Stimulated activated CD4-positive, alpha-beta T cell treated with anti-CD3 and anti-CD28 coated beads, Interleukin-2, amount 100 ng/mL, for 24 hours (primary cell): Measurements from ENCODE around the gene CFDP1.

Experiments
- DNase-seq, 2 donors: peaks; one replicate each; pipeline ENCODE4 v3.0.0-alpha.2; 2020

CFDP1 gene

DNA sequence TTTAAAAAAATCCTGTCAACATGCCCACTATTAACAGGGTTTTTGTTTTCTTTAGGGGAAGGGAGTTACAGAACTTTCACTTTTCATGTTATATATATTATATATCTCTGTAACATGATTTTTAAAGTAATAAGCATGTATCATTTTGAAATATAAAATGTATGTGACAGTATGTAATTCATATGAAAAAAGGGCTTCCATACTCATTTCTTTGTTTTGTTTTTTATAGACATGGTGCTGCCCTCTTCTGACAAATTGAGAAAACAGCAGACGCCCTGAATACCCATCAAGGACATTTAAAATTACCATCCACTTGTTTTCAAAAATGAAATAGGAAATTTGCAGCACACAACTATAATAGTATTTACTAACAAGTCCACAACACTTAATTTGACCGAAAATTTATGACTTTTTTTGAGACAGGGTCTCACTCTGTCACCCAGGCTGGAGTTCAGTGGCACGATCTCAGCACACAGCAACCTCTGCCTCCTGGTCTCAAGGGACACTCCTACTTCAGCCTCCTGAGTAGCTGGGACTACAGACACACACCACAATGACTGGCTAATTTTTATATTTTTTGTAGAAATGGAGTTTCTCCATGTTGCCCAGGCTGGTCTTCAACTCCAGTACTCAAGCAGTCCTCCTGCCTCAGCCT is 30.4 kb downstream of the CFDP1 start:
- no peak for DNase-seq

DNA sequence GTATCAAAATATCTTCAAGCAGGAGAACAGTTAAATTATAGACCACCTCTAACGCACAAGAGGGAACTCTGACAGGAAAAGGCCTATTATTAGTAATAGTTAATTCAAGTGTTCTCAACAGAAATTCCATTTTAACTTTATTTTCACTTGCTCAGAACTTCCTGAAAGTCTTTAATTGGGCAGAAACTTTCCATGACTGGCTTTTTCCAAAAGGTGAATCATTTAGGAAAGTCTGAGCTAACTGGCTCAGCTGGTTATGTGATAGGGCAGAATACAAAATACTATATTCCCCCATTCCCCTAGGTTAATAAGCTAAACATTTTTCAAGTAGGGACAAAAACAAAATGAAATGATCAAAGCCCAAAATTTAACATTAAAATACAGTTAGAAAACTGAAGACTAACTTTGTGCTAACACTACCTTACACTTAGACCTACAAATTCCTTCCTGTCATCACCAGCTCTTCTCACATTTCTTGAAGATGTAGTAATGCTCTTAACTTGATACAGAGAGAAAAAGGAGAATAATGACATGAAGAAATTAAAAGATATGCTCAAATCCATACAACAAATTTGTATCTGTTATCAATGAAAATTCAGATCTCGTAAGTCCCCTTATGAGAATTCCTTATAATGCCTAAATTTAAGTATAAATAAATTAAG is 31.0 kb downstream of the CFDP1 start:
- DNase-seq = no peak

DNA sequence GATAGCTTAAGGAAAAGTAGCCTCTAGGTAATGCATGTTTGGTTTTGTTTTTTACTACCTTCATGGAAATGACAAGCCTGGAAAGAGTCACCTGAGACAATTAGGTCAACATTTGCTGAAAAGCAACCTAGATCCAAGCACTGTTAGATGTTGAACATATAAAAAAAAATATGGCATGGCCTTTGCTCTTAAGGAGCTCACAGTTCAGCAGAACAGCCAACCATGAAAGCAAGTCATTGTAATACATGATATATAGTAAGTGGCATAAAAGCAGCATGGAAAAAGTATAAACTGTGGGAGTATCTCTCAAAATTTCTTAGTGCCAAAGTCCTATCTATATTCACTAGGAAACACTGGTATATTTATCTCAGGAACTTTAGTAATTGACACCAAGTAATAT is 31.6 kb downstream of the CFDP1 start:
- DNase-seq = no peak

- no peak for DNase-seq
Measured at GRCh38 chr16:75398333-75398732, 35.0 kb downstream of the CFDP1 start.

GRCh38 chr16:75394941-75395340 is 38.4 kb downstream of the CFDP1 start:
- no peak for DNase-seq

DNA sequence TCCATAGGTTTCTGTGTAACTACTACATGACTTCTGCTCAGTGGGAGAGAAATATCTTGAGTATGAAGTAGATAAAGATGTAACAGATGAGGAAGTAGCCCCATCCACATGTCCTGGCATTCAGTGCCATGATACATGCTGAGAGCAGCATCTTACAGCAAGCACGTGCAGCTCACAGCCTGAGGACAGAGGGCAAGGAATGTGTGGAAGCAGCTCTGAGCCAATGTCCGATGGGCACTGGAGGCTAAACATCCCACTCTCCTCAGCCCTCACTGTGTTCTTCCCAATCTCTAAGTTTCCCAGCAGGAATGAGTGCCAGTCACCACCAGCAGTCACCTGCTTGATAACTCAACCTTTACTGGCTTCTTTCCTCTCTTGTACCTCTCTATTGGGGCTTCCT is 40.4 kb downstream of the CFDP1 start:
- DNase-seq = no peak

GRCh38 chr16:75390926-75391653 is 42.2 kb downstream of the CFDP1 start:
- no peak for DNase-seq

- DNase-seq = no peak
Measured at GRCh38 chr16:75389096-75389690, 44.1 kb downstream of the CFDP1 start.

DNA sequence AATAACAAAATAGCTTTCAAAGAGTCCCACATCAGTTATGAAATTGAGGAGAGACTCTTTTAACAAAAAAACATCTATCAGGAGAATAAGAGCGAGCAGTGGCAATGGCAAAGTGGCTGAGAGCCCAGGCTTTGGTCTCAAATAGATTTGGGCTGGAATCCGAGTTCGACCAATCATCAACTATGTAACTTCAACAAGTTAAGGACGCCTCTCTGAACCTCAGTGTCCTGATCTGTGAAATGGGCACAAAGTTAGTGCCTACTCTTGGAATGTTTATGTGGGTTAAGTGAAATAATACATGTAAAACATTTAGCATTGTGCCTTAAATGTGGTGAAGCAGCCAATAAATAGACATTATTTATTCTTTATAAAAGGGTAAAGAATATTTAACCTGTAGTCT is 45.4 kb downstream of the CFDP1 start:
- no peak for DNase-seq

GRCh38 chr16:75385507-75386152 is 47.7 kb downstream of the CFDP1 start:
- DNase-seq = no peak

GRCh38 chr16:75383141-75383540 is 50.2 kb downstream of the CFDP1 start:
- DNase-seq = no peak

DNA sequence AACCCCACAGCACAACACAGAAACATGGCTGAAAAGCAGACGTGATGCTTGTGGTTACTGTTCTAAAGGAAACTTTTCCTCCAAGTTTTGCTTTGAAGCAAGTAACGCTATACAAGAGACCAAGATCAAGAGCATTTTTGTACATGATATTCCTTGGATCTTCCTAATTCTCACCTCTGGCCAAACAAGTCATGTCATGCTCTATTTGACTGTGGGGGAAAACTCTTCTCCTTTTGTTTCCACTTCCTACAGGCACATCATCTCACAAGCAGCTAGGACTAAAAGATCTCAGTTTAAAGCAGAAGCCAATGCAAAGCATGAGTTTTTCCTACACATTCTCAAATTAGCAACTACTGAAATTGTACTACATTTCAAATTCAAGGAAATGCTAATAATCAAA is 50.7 kb downstream of the CFDP1 start:
- no peak for DNase-seq

GRCh38 chr16:75380870-75381269 is 52.4 kb downstream of the CFDP1 start:
- no peak for DNase-seq

DNA sequence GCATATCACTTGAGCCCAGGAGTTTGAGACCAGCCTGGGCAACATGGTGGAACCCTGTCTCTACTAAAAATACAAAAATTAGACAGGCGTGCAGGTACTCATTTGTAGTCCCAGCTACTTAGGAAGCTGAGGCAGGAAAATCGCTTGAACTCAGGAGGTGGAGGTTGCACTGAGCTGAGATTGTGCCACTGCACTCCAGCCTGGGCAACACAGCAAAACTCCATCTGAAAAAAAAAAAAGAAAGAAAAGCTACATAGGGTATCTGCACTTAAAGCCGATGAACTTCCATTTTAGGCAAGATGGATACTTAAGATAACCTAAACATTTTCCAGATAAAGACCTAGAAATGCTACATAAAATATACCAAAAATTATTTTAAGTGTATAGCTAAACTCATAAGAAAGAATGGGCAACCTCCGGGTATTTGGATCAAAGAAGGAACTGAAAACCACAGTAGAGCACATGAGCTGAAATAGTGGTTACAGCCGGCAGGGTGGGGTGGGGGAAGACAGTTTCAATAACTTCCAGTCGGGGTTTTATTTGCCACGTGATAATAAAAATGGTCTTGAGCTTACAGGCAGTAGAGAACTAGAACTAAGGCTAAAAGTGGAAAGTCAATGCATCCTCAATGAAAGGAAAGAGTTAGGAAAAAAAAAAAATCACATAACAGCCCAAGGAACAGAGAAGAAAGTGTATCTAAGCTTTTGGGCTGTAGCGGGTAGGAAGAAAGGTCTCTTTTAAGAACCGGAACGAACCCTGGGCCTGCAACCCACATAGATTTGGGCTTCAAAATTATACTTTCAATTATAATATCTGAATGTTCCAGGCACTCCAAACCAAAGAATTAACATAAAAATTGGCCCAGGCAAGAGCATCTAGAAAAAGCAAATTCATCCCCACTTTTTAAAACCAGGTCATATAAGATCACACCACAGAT is 53.1 kb downstream of the CFDP1 start:
- DNase-seq = peak; percentile 41 to 49

GRCh38 chr16:75379339-75379738 is 54.0 kb downstream of the CFDP1 start:
- DNase-seq = no peak

DNA sequence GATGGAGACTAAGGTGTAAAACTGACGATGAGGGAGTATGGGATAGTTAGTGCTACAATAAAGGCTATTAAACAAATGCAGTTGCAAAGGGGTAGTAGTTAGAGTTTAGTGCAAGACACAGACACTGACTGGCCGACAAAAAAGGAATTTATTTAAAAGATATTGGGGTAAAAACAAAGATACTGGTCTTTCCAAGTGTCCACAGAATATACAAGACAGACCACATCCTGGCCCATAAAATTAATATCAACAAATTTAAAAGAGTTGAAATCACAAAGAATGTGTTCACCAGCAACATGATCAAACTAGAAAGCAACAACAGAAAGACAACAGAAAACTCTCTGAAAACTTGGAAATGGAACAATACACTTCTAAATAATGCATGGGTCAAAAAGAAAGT is 54.7 kb downstream of the CFDP1 start:
- no peak for DNase-seq

- no peak for DNase-seq
Measured at GRCh38 chr16:75377729-75378386, 55.4 kb downstream of the CFDP1 start.

DNA sequence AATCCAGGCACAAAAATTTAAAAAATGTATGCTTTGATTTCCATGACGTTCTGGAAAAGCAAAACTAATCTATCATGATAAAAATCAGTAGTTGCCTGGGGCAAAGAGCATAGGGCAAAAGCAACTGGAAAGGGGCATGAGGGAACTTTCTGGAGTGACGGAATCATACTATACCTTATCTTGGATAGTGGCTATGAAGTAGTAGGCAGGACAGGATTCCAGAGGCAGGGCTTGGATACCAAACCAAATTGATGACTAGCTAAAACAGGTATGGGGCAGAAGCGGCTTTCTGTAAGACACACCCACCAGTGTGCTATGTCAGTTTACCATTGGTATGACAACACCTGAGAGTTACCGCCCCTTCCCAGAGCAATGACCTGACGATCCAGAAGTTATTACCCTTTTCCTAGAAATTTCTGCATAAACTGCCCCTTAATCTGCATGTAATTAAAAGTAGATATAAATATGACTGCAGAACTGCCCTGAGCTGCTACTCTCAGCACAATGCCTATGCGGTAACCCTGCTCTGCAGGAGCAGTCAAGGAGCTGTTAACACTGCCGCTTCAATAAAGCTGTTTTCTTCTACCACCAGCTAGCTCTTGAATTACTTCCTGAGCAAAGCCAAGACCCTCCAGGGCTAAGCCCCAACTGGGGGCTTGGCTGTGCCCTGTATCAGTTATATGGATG is 56.7 kb downstream of the CFDP1 start:
- no peak for DNase-seq

- no peak for DNase-seq
Measured at GRCh38 chr16:75374388-75374787, 58.9 kb downstream of the CFDP1 start.

DNA sequence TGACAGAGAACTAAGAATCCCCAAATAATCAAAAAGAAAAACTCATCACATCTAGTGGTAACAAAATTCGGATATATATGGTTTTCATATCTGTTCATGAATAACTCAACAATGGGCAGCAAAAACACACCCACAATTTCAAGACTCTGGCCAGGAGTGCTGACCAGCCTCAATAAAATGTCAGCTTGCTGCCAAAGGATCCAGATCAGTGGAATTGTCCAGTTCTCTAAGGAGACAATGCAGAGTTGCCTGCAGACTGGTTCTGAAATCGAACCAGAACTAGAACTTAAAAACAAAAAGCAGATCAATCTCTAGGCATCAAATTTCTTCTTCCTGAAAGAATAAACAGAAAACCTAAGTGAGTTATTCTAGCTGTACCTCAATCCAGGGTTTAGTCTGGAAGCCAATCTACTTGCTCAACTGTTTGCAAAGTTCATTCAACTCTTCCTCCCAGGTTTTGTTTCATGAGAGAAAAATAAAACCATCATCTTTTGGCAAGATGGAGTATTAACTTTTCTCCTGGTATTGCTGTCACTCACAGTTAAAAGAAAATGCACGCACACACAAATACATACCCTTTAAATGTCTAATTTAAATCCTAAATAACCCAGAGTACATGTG is 61.0 kb downstream of the CFDP1 start:
- DNase-seq = no peak

DNA sequence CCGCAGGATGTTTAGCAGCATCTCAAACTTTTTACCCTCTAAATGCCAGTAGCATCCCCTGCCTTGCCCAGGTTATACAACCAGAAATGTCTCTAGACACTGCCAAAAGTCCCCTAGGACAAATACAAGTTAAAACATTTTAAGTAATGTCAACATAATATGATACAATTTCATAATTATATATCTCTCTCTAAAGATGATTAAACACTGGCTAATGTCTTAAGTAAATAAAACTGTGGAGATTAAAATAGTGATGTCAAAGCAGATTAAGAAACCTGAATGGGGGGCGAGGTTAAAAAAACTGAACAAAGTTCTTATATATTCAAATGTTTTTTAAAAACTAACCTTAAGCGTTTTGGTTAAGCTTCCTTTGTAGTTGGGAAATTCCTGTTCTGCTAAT is 62.1 kb downstream of the CFDP1 start:
- DNase-seq = no peak
